WTC11 (cell line): ENCODE results near the gene HSFX2. TPM values are rescaled to one million over a fixed set of nuclear protein-coding genes. Genes with fewer than 3 reads are reported as not detected.
"Not testable (repeated sequence)": the region's sequence is repeated elsewhere in the genome, so short reads cannot be mapped to it uniquely, and the experiment has no call there.

Experiments
- ATAC-seq: fragments of 200-7000 bp; cut with Tn5 transposase; 2 replicates; pipeline ENCODE4 v1.10.0; 2021; ENCODE audit warnings: mild to moderate bottlenecking, moderate library complexity
- CTCF ChIA-PET: fragments of 300-600 bp; sonication (Branson Sonifier 250); formaldehyde crosslinking; loops from one replicate; lab custom pipeline; 2021; ENCODE audit warnings: antibody characterized with exemption; lab: Charles Lee
- POLR2A ChIA-PET: fragments of 350-600 bp; sonication (Branson Sonifier 250); formaldehyde crosslinking; loops from one replicate; lab custom pipeline; 2021; ENCODE audit warnings: antibody characterized with exemption; lab: Charles Lee
- DNase-seq: peaks from one replicate; pipeline ENCODE4 v3.0.0; 2021; ENCODE audit warnings: low spot score
- H3K27ac Mint-ChIP-seq: 2 replicates; pipeline ENCODE4 v1.8.0; 2021; ENCODE audit warnings: mixed read lengths
- H3K27me3 Mint-ChIP-seq: 2 replicates; pipeline ENCODE4 v1.8.0; 2021; ENCODE audit warnings: low read depth, mild to moderate bottlenecking, moderate library complexity, mixed read lengths
- H3K36me3 Mint-ChIP-seq: 2 replicates; pipeline ENCODE4 v1.8.0; 2021; ENCODE audit warnings: mixed read lengths
- H3K4me1 Mint-ChIP-seq: 2 replicates; pipeline ENCODE4 v1.8.0; 2022; ENCODE audit warnings: mixed read lengths
- H3K4me3 Mint-ChIP-seq: 2 replicates; pipeline ENCODE4 v1.8.0; 2021; ENCODE audit warnings: mild to moderate bottlenecking, moderate library complexity, mixed read lengths
- H3K9me3 Mint-ChIP-seq: 2 replicates; pipeline ENCODE4 v1.8.0; 2021; ENCODE audit warnings: mixed read lengths
- ARID4B ChIP-seq: sonication (generic); formaldehyde crosslinking; IDR thresholded peaks from 2 replicates; pipeline ENCODE4 v1.8.0; 2023; ENCODE audit warnings: missing genetic modification reagents, mild to moderate bottlenecking, borderline replicate concordance
- ATF6 ChIP-seq: sonication (generic); formaldehyde crosslinking; IDR thresholded peaks from 2 replicates; pipeline ENCODE4 v1.8.1; 2023; ENCODE audit warnings: mild to moderate bottlenecking, missing genetic modification reagents
- CBFB ChIP-seq: sonication (generic); formaldehyde crosslinking; IDR thresholded peaks from 2 replicates; pipeline ENCODE4 v1.8.1; 2022; ENCODE audit warnings: mild to moderate bottlenecking, low read depth, missing genetic modification reagents
- CREB1 ChIP-seq: sonication (generic); formaldehyde crosslinking; IDR thresholded peaks from 2 replicates; pipeline ENCODE4 v1.8.0; 2023; ENCODE audit warnings: mild to moderate bottlenecking, missing genetic modification reagents
- CREM ChIP-seq: sonication (generic); formaldehyde crosslinking; IDR thresholded peaks from 2 replicates; pipeline ENCODE4 v1.8.1; 2022; ENCODE audit warnings: mild to moderate bottlenecking, missing genetic modification reagents, moderate library complexity
- EMX1 ChIP-seq: fragments of 250-450 bp; sonication (Bioruptor Pico); IDR thresholded peaks from 2 replicates; pipeline ENCODE4 v1.8.0; 2021; ENCODE audit warnings: mild to moderate bottlenecking
- FOXJ3 ChIP-seq: sonication (generic); formaldehyde crosslinking; IDR thresholded peaks from 2 replicates; pipeline ENCODE4 v1.9.0; 2021; ENCODE audit warnings: missing genetic modification reagents, mild to moderate bottlenecking, borderline replicate concordance
- GTF2I ChIP-seq: fragments of 250-450 bp; sonication (Bioruptor Pico); conservative IDR thresholded peaks from 2 replicates; pipeline ENCODE4 v1.4.0; 2021; ENCODE audit warnings: mild to moderate bottlenecking
- HMGA2 ChIP-seq: fragments of 250-450 bp; sonication (Bioruptor Pico); IDR thresholded peaks from 2 replicates; pipeline ENCODE4 v1.4.0; 2021; ENCODE audit warnings: mild to moderate bottlenecking, moderate library complexity
- IRF2 ChIP-seq: sonication (generic); formaldehyde crosslinking; IDR thresholded peaks from 2 replicates; pipeline ENCODE4 v1.8.0; 2022; ENCODE audit warnings: low read depth, missing genetic modification reagents, borderline replicate concordance
- RORB ChIP-seq: fragments of 250-450 bp; sonication (Bioruptor Pico); IDR thresholded peaks from 2 replicates; pipeline ENCODE4 v1.9.0; 2021; ENCODE audit warnings: mild to moderate bottlenecking
- SMAD3 ChIP-seq: sonication (generic); formaldehyde crosslinking; IDR thresholded peaks from 2 replicates; pipeline ENCODE4 v1.8.0; 2022; ENCODE audit warnings: missing genetic modification reagents, mild to moderate bottlenecking, borderline replicate concordance
- ZBTB21 ChIP-seq: sonication (generic); formaldehyde crosslinking; IDR thresholded peaks from 2 replicates; pipeline ENCODE4 v1.8.1; 2023; ENCODE audit warnings: mild to moderate bottlenecking, missing genetic modification reagents, borderline replicate concordance
- ZNF263 ChIP-seq: sonication (generic); formaldehyde crosslinking; IDR thresholded peaks from 2 replicates; pipeline ENCODE4 v1.8.1; 2022; ENCODE audit warnings: low read depth, mild to moderate bottlenecking, moderate library complexity, missing genetic modification reagents
- ZNF281 ChIP-seq: sonication (generic); formaldehyde crosslinking; IDR thresholded peaks from 2 replicates; pipeline ENCODE4 v1.8.0; 2023; ENCODE audit warnings: mild to moderate bottlenecking, missing genetic modification reagents
- ZNF416 ChIP-seq: fragments of 250-450 bp; sonication (Bioruptor Pico); IDR thresholded peaks from 2 replicates; pipeline ENCODE4 v1.9.0; 2021; ENCODE audit warnings: mild to moderate bottlenecking, inconsistent platforms
- ZNF532 ChIP-seq: fragments of 250-450 bp; sonication (Bioruptor Pico); IDR thresholded peaks from 2 replicates; pipeline ENCODE4 v1.9.0; 2021; ENCODE audit warnings: mild to moderate bottlenecking, borderline replicate concordance
- ZNF671 ChIP-seq: fragments of 250-450 bp; sonication (Bioruptor Pico); IDR thresholded peaks from 2 replicates; pipeline ENCODE4 v1.8.0; 2021; ENCODE audit warnings: mild to moderate bottlenecking
- total RNA-seq: library from RNA; stranded (reverse); gene quantifications from 3 replicates; pipeline ENCODE4 v1.2.3, GENCODE V29; 2021

HSFX2 gene
- total RNA-seq, 1 experiment from 2014 or later, result not detected

GRCh38 chrX:149626829-149627228 lies 31.7 kb upstream of the HSFX2 start:
- H3K36me3 Mint-ChIP-seq, H3K9me3 Mint-ChIP-seq, CTCF ChIA-PET, ATAC-seq, H3K27me3 Mint-ChIP-seq, POLR2A ChIA-PET, H3K4me3 Mint-ChIP-seq, H3K27ac Mint-ChIP-seq, DNase-seq: not testable (repeated sequence)
- peaks cover 35% of the 10 kb centered on the region for H3K4me1 Mint-ChIP-seq

GRCh38 chrX:149619662-149620061 lies 24.5 kb upstream of the HSFX2 start:
- not testable (repeated sequence) for ATAC-seq

GRCh38 chrX:149618871-149619270 lies 23.8 kb upstream of the HSFX2 start:
- ChIA-PET POLR2A (no interaction called here), CTCF (no interaction called here)
- Mint-ChIP-seq H3K27me3 (no peaks in the 10 kb centered on the region; the same call in 1 of the 2 replicates), H3K36me3 (no peaks in the 10 kb centered on the region), H3K27ac (no peak overlapping the region), H3K4me3 (no peak overlapping the region), H3K4me1 (no peaks in the 10 kb centered on the region), H3K9me3 (no peaks in the 10 kb centered on the region)
- TF ChIP-seq ATF6 (CRISPR knock-in tag) (no peak), CREM (no peak), ZNF281 (CRISPR knock-in tag) (no peak), FOXJ3 (CRISPR knock-in tag) (no peak), SMAD3 (CRISPR knock-in tag) (no peak), RORB (no peak), GTF2I (CRISPR knock-in tag) (no peak), ARID4B (no peak), ZNF416 (no peak), IRF2 (CRISPR knock-in tag) (no peak), CBFB (CRISPR knock-in tag) (no peak), ZNF671 (no peak), CREB1 (CRISPR knock-in tag) (no peak), EMX1 (CRISPR knock-in tag) (no peak), ZBTB21 (CRISPR knock-in tag) (no peak), ZNF532 (CRISPR knock-in tag) (no peak), HMGA2 (CRISPR knock-in tag) (no peak), ZNF263 (no peak)
- DNase-seq (no peak), ATAC-seq (no peak)

More at GRCh38 chrX:149619662-149620061, 24.5 kb upstream of the HSFX2 start:
- H3K4me1 Mint-ChIP-seq, H3K27ac Mint-ChIP-seq, CTCF ChIA-PET, DNase-seq, H3K36me3 Mint-ChIP-seq, POLR2A ChIA-PET, H3K9me3 Mint-ChIP-seq, H3K27me3 Mint-ChIP-seq, H3K4me3 Mint-ChIP-seq: not testable (repeated sequence)
